Transverse colon (tissue), 4 donors: ENCODE measurements around the gene GLP1R.

Experiments
- CTCF ChIP-seq, 5 experiments: fragments of 200-600 bp in 3 of 5; fragments of 450-650 bp in 2 of 5; sonication (generic) in 3 of 5; IDR thresholded peaks; 1 replicate in 2 of 5; 2 replicates in 3 of 5; pipeline ENCODE4 v1.5.1; 2016 to 2017; ENCODE audit warnings: antibody characterized with exemption in 5 of 5, inconsistent platforms in 3 of 5, mild to moderate bottlenecking in 2 of 5, moderate library complexity in 1 of 5
- EP300 ChIP-seq: sonication (generic); formaldehyde crosslinking; IDR thresholded peaks from one replicate; pipeline ENCODE4 v1.6.1; 2017; ENCODE audit warnings: antibody characterized with exemption, low read depth
- POLR2A ChIP-seq: fragments of 450-650 bp; IDR thresholded peaks from one replicate; pipeline ENCODE4 v1.6.1; 2016; ENCODE audit warnings: antibody characterized with exemption, mild to moderate bottlenecking, moderate library complexity
- POLR2AphosphoS5 ChIP-seq, 3 donors: sonication (generic); formaldehyde crosslinking; IDR thresholded peaks; one replicate each; pipeline ENCODE4 v1.6.1; 2016; ENCODE audit warnings: antibody characterized with exemption in 3 of 3

DNA sequence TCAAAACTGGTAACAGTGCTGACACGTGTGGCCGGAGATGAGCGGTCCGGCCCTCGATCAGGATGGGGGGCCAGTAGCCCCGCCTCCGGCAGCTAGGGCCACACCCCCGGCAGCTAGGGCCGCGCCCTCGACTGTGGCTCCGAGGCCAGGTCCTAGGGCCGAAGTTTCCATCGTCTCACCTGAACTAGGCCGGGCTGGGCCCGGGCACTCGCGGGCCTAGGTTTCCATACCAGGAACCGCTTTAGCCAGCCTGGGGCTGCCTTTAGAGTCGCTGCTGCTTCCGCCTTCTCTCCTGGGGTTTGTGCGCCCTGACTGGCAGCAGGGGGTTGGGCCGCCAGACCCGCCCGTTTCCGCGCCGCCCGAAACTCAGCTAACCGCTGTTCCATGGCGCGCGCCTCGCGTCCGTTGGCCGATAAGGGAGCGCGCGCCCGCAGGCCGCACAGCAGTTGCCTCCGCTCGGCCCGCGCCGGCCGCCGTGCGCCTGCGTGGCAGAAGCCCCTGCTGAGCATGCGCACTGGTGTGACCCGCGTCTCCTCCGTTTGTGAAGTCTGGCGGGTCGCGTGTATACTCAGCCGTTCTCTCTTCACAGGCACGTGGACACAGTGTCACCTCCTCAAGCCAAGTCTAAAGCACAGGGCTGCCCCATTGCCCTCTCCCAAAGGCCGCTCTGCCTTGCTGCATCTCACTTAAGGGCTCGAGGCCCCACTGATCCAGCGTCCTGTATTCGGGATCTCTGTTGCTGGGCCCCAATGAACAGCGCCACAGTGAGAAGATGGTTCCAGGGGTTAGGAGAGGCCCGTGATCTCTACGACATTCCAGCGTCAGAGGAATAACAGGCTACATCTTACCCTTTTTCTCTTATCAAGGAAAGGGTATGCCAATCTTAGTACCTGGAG, 66.4 kb downstream of the GLP1R start, which contains the start of gene SAYSD1:
- no peak for TF ChIP-seq CTCF (IDR thresholded peaks at IDR 0.05)
- peak; percentile 84 for TF ChIP-seq POLR2A
- peak; percentile 49 to 86 (median 85) for TF ChIP-seq POLR2AphosphoS5 (IDR thresholded peaks at IDR 0.05)
- TF ChIP-seq EP300: no peak
